HL-60 (cell line): ENCODE measurements around the gene GPAM.

Source experiments
- DNase-seq, 2 experiments: peaks; one replicate each; pipeline ENCODE4 v3.0.0-alpha.2; 2010 to 2020; ENCODE audit warnings: low read depth in 1 of 2, low spot score in 1 of 2
- H3K27ac ChIP-seq: fragments of 250-450 bp; sonication (Bioruptor Pico); replicated peaks from 2 replicates; pipeline ENCODE4 v1.5.1; 2020; ENCODE audit warnings: mild to moderate bottlenecking, moderate library complexity
- H3K27me3 ChIP-seq: fragments of 250-450 bp; sonication (Bioruptor Pico); 2 replicates; pipeline ENCODE4 v1.5.1; 2021; ENCODE audit warnings: mild to moderate bottlenecking, moderate library complexity; ENCODE audit not compliant: insufficient read depth, poor library complexity, severe bottlenecking
- H3K4me3 ChIP-seq: replicated peaks from 2 replicates; pipeline ENCODE4 v1.5.1; 2011; ENCODE audit warnings: mild to moderate bottlenecking, control low read depth, low read length; ENCODE audit not compliant: insufficient read depth
- GABPA ChIP-seq: IDR thresholded peaks from 2 replicates; pipeline ENCODE4 v1.6.1; 2012; ENCODE audit warnings: low read depth
- POLR2AphosphoS5 ChIP-seq: IDR thresholded peaks from 2 replicates; pipeline ENCODE4 v1.6.1; 2012; ENCODE audit warnings: low read depth
- SPI1 ChIP-seq: IDR thresholded peaks from 2 replicates; pipeline ENCODE4 v1.6.1; 2012; ENCODE audit warnings: low read depth, mild to moderate bottlenecking, borderline replicate concordance
- TF ChIP-seq, protein P1 (sequence below): IDR thresholded peaks from one replicate; pipeline ENCODE4 v1.5.1; 2011; ENCODE audit warnings: low read length, control low read depth, inconsistent platforms; ENCODE audit not compliant: insufficient read depth
- TF ChIP-seq, protein P2 (sequence below): IDR thresholded peaks from 2 replicates; pipeline ENCODE4 v1.6.1; 2012; ENCODE audit warnings: low read depth; ENCODE audit not compliant: insufficient replicate concordance

Gene GPAM

GRCh38 chr10:112218960-112219359, 35.4 kb upstream of the GPAM start:
- DNase-seq, result no peak
- Histone ChIP-seq H3K27ac (no peak overlapping the region), H3K4me3 (no peak overlapping the region), H3K27me3 (peaks cover 17% of the 10 kb centered on the region)
- TF ChIP-seq GABPA, result no peak
- no peak for TF ChIP-seq POLR2AphosphoS5
- TF ChIP-seq, protein P1, sequence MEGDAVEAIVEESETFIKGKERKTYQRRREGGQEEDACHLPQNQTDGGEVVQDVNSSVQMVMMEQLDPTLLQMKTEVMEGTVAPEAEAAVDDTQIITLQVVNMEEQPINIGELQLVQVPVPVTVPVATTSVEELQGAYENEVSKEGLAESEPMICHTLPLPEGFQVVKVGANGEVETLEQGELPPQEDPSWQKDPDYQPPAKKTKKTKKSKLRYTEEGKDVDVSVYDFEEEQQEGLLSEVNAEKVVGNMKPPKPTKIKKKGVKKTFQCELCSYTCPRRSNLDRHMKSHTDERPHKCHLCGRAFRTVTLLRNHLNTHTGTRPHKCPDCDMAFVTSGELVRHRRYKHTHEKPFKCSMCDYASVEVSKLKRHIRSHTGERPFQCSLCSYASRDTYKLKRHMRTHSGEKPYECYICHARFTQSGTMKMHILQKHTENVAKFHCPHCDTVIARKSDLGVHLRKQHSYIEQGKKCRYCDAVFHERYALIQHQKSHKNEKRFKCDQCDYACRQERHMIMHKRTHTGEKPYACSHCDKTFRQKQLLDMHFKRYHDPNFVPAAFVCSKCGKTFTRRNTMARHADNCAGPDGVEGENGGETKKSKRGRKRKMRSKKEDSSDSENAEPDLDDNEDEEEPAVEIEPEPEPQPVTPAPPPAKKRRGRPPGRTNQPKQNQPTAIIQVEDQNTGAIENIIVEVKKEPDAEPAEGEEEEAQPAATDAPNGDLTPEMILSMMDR, result no peak
- TF ChIP-seq, protein P2, sequence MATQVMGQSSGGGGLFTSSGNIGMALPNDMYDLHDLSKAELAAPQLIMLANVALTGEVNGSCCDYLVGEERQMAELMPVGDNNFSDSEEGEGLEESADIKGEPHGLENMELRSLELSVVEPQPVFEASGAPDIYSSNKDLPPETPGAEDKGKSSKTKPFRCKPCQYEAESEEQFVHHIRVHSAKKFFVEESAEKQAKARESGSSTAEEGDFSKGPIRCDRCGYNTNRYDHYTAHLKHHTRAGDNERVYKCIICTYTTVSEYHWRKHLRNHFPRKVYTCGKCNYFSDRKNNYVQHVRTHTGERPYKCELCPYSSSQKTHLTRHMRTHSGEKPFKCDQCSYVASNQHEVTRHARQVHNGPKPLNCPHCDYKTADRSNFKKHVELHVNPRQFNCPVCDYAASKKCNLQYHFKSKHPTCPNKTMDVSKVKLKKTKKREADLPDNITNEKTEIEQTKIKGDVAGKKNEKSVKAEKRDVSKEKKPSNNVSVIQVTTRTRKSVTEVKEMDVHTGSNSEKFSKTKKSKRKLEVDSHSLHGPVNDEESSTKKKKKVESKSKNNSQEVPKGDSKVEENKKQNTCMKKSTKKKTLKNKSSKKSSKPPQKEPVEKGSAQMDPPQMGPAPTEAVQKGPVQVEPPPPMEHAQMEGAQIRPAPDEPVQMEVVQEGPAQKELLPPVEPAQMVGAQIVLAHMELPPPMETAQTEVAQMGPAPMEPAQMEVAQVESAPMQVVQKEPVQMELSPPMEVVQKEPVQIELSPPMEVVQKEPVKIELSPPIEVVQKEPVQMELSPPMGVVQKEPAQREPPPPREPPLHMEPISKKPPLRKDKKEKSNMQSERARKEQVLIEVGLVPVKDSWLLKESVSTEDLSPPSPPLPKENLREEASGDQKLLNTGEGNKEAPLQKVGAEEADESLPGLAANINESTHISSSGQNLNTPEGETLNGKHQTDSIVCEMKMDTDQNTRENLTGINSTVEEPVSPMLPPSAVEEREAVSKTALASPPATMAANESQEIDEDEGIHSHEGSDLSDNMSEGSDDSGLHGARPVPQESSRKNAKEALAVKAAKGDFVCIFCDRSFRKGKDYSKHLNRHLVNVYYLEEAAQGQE, result no peak
- no peak for TF ChIP-seq SPI1

DNA sequence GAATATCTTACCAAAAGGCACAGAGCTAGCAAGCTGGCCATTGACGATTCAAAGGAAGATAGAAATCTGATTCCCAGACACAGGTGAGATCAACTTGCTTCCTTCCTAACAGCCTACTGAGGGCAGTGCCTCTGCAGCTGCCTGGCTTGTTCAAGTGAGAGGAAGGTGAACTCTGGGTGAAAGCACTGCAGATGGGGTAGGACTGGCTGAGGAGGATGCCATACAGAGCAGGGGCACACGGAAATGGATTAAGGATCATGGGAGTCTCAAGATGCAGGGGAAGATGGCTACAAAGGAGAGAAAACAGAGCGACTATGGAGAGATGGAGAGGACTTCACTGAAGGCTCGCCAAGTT, 34.4 kb upstream of the GPAM start:
- no peak for DNase-seq
- TF ChIP-seq, protein P1, result no peak
- TF ChIP-seq, protein P2, result no peak
- TF ChIP-seq POLR2AphosphoS5, result no peak
- TF ChIP-seq SPI1, result no peak
- no peak for TF ChIP-seq GABPA
- Histone ChIP-seq H3K4me3 (no peak overlapping the region), H3K27me3 (peaks cover 13% of the 10 kb centered on the region), H3K27ac (no peak overlapping the region)

GRCh38 chr10:112217386-112218035, 33.9 kb upstream of the GPAM start:
- DNase-seq, result no peak
- Histone ChIP-seq H3K27ac (no peak overlapping the region), H3K4me3 (no peak overlapping the region), H3K27me3 (peaks cover 12% of the 10 kb centered on the region)
- TF ChIP-seq POLR2AphosphoS5 (no peak), GABPA (no peak), SPI1 (no peak)
- TF ChIP-seq, protein P1, result no peak
- TF ChIP-seq, protein P2, result no peak
